GM19397 (cell line): ENCODE results near the gene EHMT2.

Experiments used
- ATAC-seq: cut with Tn5 transposase; IDR thresholded peaks from one replicate; pipeline ENCODE4 v1.9.1; 2021; ENCODE audit warnings: mild to moderate bottlenecking, moderate library complexity; ENCODE audit not compliant: unreplicated experiment

EHMT2 gene

GRCh38 chr6:31892821-31893220, 4.7 kb downstream of the EHMT2 start:
- ATAC-seq, result no peak

- ATAC-seq, result no peak
Observed at GRCh38 chr6:31889331-31889972, 8.0 kb downstream of the EHMT2 start.

- no peak for ATAC-seq
Observed at GRCh38 chr6:31888276-31889258, 8.9 kb downstream of the EHMT2 start.

- ATAC-seq, result no peak
Observed at GRCh38 chr6:31887173-31888007, 10.1 kb downstream of the EHMT2 start.

- ATAC-seq, result no peak
Observed at GRCh38 chr6:31886541-31886991, 10.9 kb downstream of the EHMT2 start.

GRCh38 chr6:31884528-31885035, 12.9 kb downstream of the EHMT2 start:
- no peak for ATAC-seq

- ATAC-seq, result no peak
Observed at GRCh38 chr6:31883676-31884075, 13.8 kb downstream of the EHMT2 start.

GRCh38 chr6:31882344-31882743, 15.2 kb downstream of the EHMT2 start:
- no peak for ATAC-seq

GRCh38 chr6:31881136-31881859, 16.2 kb downstream of the EHMT2 start:
- no peak for ATAC-seq

GRCh38 chr6:31880616-31881015, 16.9 kb downstream of the EHMT2 start:
- ATAC-seq, result no peak

GRCh38 chr6:31879901-31880300, 17.6 kb downstream of the EHMT2 start:
- no peak for ATAC-seq

- ATAC-seq, result no peak
Observed at GRCh38 chr6:31879143-31879542, 18.4 kb downstream of the EHMT2 start.

GRCh38 chr6:31878726-31879125, 18.8 kb downstream of the EHMT2 start, which contains the start of gene SLC44A4:
Gene SLC44A4 (minus strand): TSS chr6:31878997. CDS start chr6:31878980, 17 bp downstream.
- ATAC-seq, result no peak

GRCh38 chr6:31878222-31878621, 19.3 kb downstream of the EHMT2 start:
- ATAC-seq, result no peak

GRCh38 chr6:31877651-31878161, 19.8 kb downstream of the EHMT2 start:
- no peak for ATAC-seq

GRCh38 chr6:31877125-31877650, 20.3 kb downstream of the EHMT2 start:
- ATAC-seq, result no peak

- ATAC-seq, result no peak
Observed at GRCh38 chr6:31876357-31876756, 21.1 kb downstream of the EHMT2 start.

- ATAC-seq, result no peak
Observed at GRCh38 chr6:31875877-31876276, 21.6 kb downstream of the EHMT2 start.

GRCh38 chr6:31874836-31875572, 22.5 kb downstream of the EHMT2 start:
- no peak for ATAC-seq
